HepG2 (cell line): ENCODE measurements around the gene CEACAM21. TPM values are rescaled to one million over a fixed set of nuclear protein-coding genes. Genes with fewer than 3 reads are reported as not detected.

Experiments
- SIN3A ChIP-seq: IDR thresholded peaks from 2 replicates; pipeline ENCODE4 v1.6.1; 2011; ENCODE audit warnings: low read depth, mild to moderate bottlenecking, control low read depth, low read length, borderline replicate concordance
- SOX5 ChIP-seq: IDR thresholded peaks from 2 replicates; pipeline ENCODE4 v1.6.1; 2016; ENCODE audit warnings: borderline replicate concordance
- TOPORS ChIP-seq: sonication (generic); formaldehyde crosslinking; IDR thresholded peaks from 2 replicates; pipeline ENCODE4 v1.8.0; 2023; ENCODE audit warnings: mild to moderate bottlenecking, missing genetic modification reagents
- ZNF660 ChIP-seq: sonication (generic); formaldehyde crosslinking; IDR thresholded peaks from 2 replicates; pipeline ENCODE4 v1.5.1; 2020; ENCODE audit warnings: mild to moderate bottlenecking, low read depth, missing genetic modification reagents, borderline replicate concordance
- ZNF879 ChIP-seq: sonication (generic); formaldehyde crosslinking; IDR thresholded peaks from 2 replicates; pipeline ENCODE4 v1.8.1; 2023; ENCODE audit warnings: missing genetic modification reagents
- polyA plus RNA-seq, 8 experiments: library from polyadenylated mRNA; depleted of rRNA in 3 of 8; stranded (reverse) in 7 of 8; unstranded in 1 of 8; fragments of >200 nt; fragmentation: Illumina TruSeq in 4 of 8; extraction: Trizol in 4 of 8; gene quantifications; 2 replicates each; pipeline versions ENCODE4 v1.2.1 to v1.2.3, GENCODE V29; 2011 to 2016; ENCODE audit warnings: low read depth in 4 of 8, missing spikeins in 1 of 8, mixed read lengths in 1 of 8; ENCODE audit not compliant: insufficient read depth in 1 of 8
- total RNA-seq, 5 experiments: library from RNA; depleted of rRNA; stranded (reverse); fragments of >200 nt; fragmentation: Illumina TruSeq; extraction: Trizol; gene quantifications; 2 replicates each; pipeline ENCODE4 v1.2.3, GENCODE V29; 2016; ENCODE audit warnings: low read depth in 1 of 5
- TF ChIP-seq, protein P1 (sequence below): sonication (generic); formaldehyde crosslinking; IDR thresholded peaks from 2 replicates; pipeline ENCODE4 v1.5.0; 2020; ENCODE audit warnings: mild to moderate bottlenecking, missing genetic modification reagents, moderate library complexity
- TF ChIP-seq, protein P2 (sequence below): sonication (generic); formaldehyde crosslinking; IDR thresholded peaks from 2 replicates; pipeline ENCODE4 v1.5.0; 2020; ENCODE audit warnings: mild to moderate bottlenecking, missing genetic modification reagents
- TF ChIP-seq, protein P3 (sequence below): sonication (generic); formaldehyde crosslinking; IDR thresholded peaks from 2 replicates; pipeline ENCODE4 v1.4.0; 2020; ENCODE audit warnings: missing genetic modification reagents, borderline replicate concordance
- TF ChIP-seq, protein P4 (sequence below): IDR thresholded peaks from 2 replicates; pipeline ENCODE4 v1.6.1; 2016

The CEACAM21 gene
- total and polyA plus RNA-seq, 2 of the 13 experiments (the other 11 are each of a cell fraction or from before 2014, with no cell fraction given): 0.05 TPM; not detected in 1

DNA sequence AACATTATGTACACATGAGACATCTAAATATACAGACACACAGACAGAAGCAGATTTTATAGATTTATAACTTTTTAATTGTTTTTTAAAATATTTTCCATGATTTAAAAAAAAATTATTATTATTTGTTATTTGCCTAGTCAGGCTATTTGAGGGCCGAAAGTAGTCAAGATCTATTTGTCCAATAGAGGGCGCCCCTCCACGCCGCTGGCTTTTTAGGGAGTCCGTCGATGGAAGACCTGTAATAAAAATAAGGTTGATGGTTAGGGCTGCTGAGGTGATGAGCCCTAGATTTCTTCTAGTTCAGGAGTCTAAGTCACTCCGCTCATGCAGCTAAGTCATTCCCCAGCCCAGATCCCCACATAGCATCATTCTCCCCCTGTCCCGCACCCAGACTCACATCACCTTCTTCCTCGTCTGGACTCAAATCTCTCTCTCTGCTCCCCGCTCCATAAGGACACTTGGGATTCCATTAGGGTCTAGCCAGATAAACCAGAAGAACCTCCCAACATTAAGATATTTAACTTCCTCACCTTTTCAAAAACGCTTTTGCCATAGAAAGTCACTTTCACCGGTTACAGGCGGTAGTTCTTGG lies 33.9 kb upstream of the CEACAM21 start (continued):
- TF ChIP-seq, protein P1, sequence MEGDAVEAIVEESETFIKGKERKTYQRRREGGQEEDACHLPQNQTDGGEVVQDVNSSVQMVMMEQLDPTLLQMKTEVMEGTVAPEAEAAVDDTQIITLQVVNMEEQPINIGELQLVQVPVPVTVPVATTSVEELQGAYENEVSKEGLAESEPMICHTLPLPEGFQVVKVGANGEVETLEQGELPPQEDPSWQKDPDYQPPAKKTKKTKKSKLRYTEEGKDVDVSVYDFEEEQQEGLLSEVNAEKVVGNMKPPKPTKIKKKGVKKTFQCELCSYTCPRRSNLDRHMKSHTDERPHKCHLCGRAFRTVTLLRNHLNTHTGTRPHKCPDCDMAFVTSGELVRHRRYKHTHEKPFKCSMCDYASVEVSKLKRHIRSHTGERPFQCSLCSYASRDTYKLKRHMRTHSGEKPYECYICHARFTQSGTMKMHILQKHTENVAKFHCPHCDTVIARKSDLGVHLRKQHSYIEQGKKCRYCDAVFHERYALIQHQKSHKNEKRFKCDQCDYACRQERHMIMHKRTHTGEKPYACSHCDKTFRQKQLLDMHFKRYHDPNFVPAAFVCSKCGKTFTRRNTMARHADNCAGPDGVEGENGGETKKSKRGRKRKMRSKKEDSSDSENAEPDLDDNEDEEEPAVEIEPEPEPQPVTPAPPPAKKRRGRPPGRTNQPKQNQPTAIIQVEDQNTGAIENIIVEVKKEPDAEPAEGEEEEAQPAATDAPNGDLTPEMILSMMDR (CRISPR knock-in tag): peak; percentile 52
- TF ChIP-seq, protein P2, sequence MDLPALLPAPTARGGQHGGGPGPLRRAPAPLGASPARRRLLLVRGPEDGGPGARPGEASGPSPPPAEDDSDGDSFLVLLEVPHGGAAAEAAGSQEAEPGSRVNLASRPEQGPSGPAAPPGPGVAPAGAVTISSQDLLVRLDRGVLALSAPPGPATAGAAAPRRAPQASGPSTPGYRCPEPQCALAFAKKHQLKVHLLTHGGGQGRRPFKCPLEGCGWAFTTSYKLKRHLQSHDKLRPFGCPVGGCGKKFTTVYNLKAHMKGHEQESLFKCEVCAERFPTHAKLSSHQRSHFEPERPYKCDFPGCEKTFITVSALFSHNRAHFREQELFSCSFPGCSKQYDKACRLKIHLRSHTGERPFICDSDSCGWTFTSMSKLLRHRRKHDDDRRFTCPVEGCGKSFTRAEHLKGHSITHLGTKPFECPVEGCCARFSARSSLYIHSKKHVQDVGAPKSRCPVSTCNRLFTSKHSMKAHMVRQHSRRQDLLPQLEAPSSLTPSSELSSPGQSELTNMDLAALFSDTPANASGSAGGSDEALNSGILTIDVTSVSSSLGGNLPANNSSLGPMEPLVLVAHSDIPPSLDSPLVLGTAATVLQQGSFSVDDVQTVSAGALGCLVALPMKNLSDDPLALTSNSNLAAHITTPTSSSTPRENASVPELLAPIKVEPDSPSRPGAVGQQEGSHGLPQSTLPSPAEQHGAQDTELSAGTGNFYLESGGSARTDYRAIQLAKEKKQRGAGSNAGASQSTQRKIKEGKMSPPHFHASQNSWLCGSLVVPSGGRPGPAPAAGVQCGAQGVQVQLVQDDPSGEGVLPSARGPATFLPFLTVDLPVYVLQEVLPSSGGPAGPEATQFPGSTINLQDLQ (CRISPR knock-in tag): no peak
- TF ChIP-seq SOX5 (CRISPR knock-in tag) (no peak), SIN3A (no peak), TOPORS (CRISPR knock-in tag) (no peak), ZNF879 (CRISPR knock-in tag) (no peak), ZNF660 (CRISPR knock-in tag) (no peak)
- TF ChIP-seq, protein P3, sequence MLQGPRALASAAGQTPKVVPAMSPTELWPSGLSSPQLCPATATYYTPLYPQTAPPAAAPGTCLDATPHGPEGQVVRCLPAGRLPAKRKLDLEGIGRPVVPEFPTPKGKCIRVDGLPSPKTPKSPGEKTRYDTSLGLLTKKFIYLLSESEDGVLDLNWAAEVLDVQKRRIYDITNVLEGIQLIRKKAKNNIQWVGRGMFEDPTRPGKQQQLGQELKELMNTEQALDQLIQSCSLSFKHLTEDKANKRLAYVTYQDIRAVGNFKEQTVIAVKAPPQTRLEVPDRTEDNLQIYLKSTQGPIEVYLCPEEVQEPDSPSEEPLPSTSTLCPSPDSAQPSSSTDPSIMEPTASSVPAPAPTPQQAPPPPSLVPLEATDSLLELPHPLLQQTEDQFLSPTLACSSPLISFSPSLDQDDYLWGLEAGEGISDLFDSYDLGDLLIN (CRISPR knock-in tag): no peak
- TF ChIP-seq, protein P4, sequence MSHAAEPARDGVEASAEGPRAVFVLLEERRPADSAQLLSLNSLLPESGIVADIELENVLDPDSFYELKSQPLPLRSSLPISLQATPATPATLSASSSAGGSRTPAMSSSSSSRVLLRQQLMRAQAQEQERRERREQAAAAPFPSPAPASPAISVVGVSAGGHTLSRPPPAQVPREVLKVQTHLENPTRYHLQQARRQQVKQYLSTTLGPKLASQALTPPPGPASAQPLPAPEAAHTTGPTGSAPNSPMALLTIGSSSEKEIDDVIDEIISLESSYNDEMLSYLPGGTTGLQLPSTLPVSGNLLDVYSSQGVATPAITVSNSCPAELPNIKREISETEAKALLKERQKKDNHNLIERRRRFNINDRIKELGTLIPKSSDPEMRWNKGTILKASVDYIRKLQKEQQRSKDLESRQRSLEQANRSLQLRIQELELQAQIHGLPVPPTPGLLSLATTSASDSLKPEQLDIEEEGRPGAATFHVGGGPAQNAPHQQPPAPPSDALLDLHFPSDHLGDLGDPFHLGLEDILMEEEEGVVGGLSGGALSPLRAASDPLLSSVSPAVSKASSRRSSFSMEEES (CRISPR knock-in tag): no peak
- TF ChIP-seq, all 625 proteins: peak for 4
